Ovary (tissue), 3 donors: ENCODE measurements around the gene NMBR.

Source experiments
- CTCF ChIP-seq, 3 donors: fragments of 450-650 bp in 2 of 3; fragments of 200-600 bp in 1 of 3; IDR thresholded peaks; one replicate each; pipeline versions ENCODE4 v1.5.1 to v1.8.0; 2016 to 2022; ENCODE audit warnings: antibody characterized with exemption in 3 of 3, mild to moderate bottlenecking in 1 of 3
- EP300 ChIP-seq: sonication (generic); formaldehyde crosslinking; IDR thresholded peaks from one replicate; pipeline ENCODE4 v1.6.1; 2017; ENCODE audit warnings: antibody characterized with exemption
- POLR2A ChIP-seq: fragments of 450-650 bp; IDR thresholded peaks from one replicate; pipeline ENCODE4 v1.6.1; 2017; ENCODE audit warnings: antibody characterized with exemption, mild to moderate bottlenecking, moderate library complexity
- donor health status: DM: no; HTN: no; CAD: no.

DNA sequence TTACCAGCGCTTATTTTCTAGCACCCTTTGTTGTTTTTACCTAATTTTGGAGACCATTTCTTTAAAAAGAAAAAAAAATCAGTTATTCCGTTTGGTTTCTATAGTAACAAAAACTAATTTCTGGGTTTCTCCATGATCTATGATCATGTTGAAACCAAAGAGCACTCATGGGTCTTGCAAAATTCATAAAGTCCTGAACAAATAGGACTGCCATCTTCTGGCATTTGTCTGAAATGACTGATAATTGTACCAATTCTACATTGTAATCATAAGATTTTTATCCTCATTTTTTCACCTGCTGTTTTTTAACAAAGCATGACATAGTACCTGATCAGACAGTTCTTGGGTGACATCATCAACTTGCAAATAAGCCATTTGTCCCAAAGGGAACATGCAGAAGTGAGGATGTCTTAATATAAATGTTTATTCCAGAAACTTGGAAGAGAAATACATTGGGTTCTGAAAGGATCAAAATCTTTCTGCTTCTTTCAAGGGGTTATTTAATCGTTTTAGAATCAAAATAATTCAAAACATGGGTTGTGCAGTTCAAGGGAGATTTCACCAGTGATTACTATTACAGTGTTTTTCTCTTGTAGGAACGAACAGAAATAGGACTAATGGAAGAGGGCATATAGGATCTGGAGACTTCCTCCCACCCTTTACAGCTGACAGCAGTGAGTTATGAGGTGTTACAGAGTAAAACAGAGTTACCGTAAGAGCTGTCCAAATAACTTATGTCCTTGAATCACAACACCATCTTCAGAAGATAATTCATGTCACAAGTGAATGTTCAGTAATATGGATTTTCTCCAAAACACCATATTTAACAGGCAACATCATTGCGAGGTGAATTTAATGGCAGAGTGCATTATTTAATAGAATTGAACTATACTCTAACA is 101.3 kb downstream of the NMBR start:
- TF ChIP-seq CTCF (IDR thresholded peaks at IDR 0.05) (no peak), POLR2A (no peak), EP300 (no peak)
